Progenitor cell of endocrine pancreas (in vitro differentiated cells): ENCODE measurements around the gene SOCS1. TPM values are rescaled to one million over a fixed set of nuclear protein-coding genes. Genes with fewer than 3 reads are reported as not detected.
"Not testable (repeated sequence)": the region's sequence is repeated elsewhere in the genome, so short reads cannot be mapped to it uniquely, and the experiment has no call there.

Source experiments
- DNase-seq: peaks from one replicate; pipeline ENCODE4 v3.0.0; 2021; ENCODE audit warnings: low spot score; ENCODE audit not compliant: unreplicated experiment
- H3K27ac Mint-ChIP-seq: 2 replicates; pipeline ENCODE4 v1.8.0; 2021; ENCODE audit warnings: mild to moderate bottlenecking, moderate library complexity, mixed read lengths
- H3K27me3 Mint-ChIP-seq: 2 replicates; pipeline ENCODE4 v1.8.0; 2021; ENCODE audit warnings: mixed read lengths
- H3K36me3 Mint-ChIP-seq: 2 replicates; pipeline ENCODE4 v1.8.0; 2022; ENCODE audit warnings: mixed read lengths; ENCODE audit not compliant: insufficient read depth
- H3K4me1 Mint-ChIP-seq: 2 replicates; pipeline ENCODE4 v1.8.0; 2021; ENCODE audit warnings: low read depth, mixed read lengths
- H3K4me3 Mint-ChIP-seq: 2 replicates; pipeline ENCODE4 v1.8.0; 2021; ENCODE audit warnings: low read depth, mild to moderate bottlenecking, moderate library complexity, mixed read lengths
- H3K9me3 Mint-ChIP-seq: 2 replicates; pipeline ENCODE4 v1.8.0; 2021; ENCODE audit warnings: low read depth, mixed read lengths
- CTCF ChIP-seq: fragments of 200-600 bp; sonication (generic); IDR thresholded peaks from one replicate; pipeline ENCODE4 v1.5.0; 2021; ENCODE audit warnings: antibody characterized with exemption, mild to moderate bottlenecking; ENCODE audit not compliant: unreplicated experiment
- total RNA-seq: library from RNA; stranded (reverse); gene quantifications from 2 replicates; pipeline ENCODE4 v1.2.1, GENCODE V29; 2021

SOCS1 gene
- total RNA-seq, 1 donor from 2014 or later = 6.6 TPM

GRCh38 chr16:11224894-11225676 lies 30.9 kb downstream of the SOCS1 start:
- no peak for DNase-seq
- H3K36me3 Mint-ChIP-seq = no peaks in the 10 kb centered on the region
- H3K4me3 Mint-ChIP-seq = no peak overlapping the region
- no peaks in the 10 kb centered on the region for H3K4me1 Mint-ChIP-seq
- no peak for TF ChIP-seq CTCF
- H3K9me3 Mint-ChIP-seq = no peaks in the 10 kb centered on the region
- H3K27ac Mint-ChIP-seq = no peak overlapping the region
- peaks cover 11% of the 10 kb centered on the region for H3K27me3 Mint-ChIP-seq

GRCh38 chr16:11224096-11224893 lies 31.7 kb downstream of the SOCS1 start:
- H3K36me3 Mint-ChIP-seq = no peaks in the 10 kb centered on the region
- no peak overlapping the region for H3K27ac Mint-ChIP-seq
- no peak for DNase-seq
- H3K4me3 Mint-ChIP-seq = no peak overlapping the region
- no peaks in the 10 kb centered on the region for H3K4me1 Mint-ChIP-seq
- no peaks in the 10 kb centered on the region for H3K9me3 Mint-ChIP-seq
- no peak for TF ChIP-seq CTCF
- peaks cover 11% of the 10 kb centered on the region for H3K27me3 Mint-ChIP-seq

GRCh38 chr16:11220507-11220906 lies 35.5 kb downstream of the SOCS1 start:
- not testable (repeated sequence) for H3K27me3 Mint-ChIP-seq, H3K4me1 Mint-ChIP-seq, H3K4me3 Mint-ChIP-seq, H3K27ac Mint-ChIP-seq, DNase-seq, H3K36me3 Mint-ChIP-seq
- peaks cover 14% of the 10 kb centered on the region for H3K9me3 Mint-ChIP-seq

GRCh38 chr16:11219178-11219577 lies 36.8 kb downstream of the SOCS1 start:
- Mint-ChIP-seq H3K36me3 (no peaks in the 10 kb centered on the region), H3K9me3 (peaks cover 14% of the 10 kb centered on the region), H3K27me3 (peaks cover 2% of the 10 kb centered on the region), H3K27ac (no peak overlapping the region), H3K4me3 (no peak overlapping the region), H3K4me1 (no peaks in the 10 kb centered on the region)
- TF ChIP-seq CTCF = no peak
- DNase-seq = no peak

- Mint-ChIP-seq H3K9me3 (peaks cover 14% of the 10 kb centered on the region), H3K27ac (no peak overlapping the region), H3K4me1 (no peaks in the 10 kb centered on the region), H3K27me3 (no peaks in the 10 kb centered on the region), H3K4me3 (no peak overlapping the region), H3K36me3 (no peaks in the 10 kb centered on the region)
- peak; percentile 49 for TF ChIP-seq CTCF
- no peak for DNase-seq
Observed at GRCh38 chr16:11218604-11218962, 37.4 kb downstream of the SOCS1 start.
